NCI-H524 (cell line): ENCODE data around the gene DNAJC15.

Source experiments
- DNase-seq, 2 experiments: peaks; one replicate each; lab custom pipeline; 2025; lab: John Stamatoyannopoulos, UW

Gene DNAJC15

GRCh38 chr13:43154839-43155238 lies 131.5 kb downstream of the DNAJC15 start:
- DNase-seq = no peak

- no peak for DNase-seq
Observed at GRCh38 chr13:43156916-43157315, 133.5 kb downstream of the DNAJC15 start.

- no peak for DNase-seq
Observed at GRCh38 chr13:43157796-43158195, 134.4 kb downstream of the DNAJC15 start.

GRCh38 chr13:43158516-43158915 lies 135.1 kb downstream of the DNAJC15 start:
- DNase-seq = no peak

- peak; percentile 9 to 57 for DNase-seq
Observed at GRCh38 chr13:43159026-43159461, 135.7 kb downstream of the DNAJC15 start.
